Pancreas (tissue), 10 donors: Measurements from ENCODE around the gene PLVAP. TPM values are rescaled to one million over a fixed set of nuclear protein-coding genes. Genes with fewer than 3 reads are reported as not detected.
A peak's percentile ranks its signal among the peaks of the same experiment; 100 is the strongest.

Experiments used
- ATAC-seq, 4 donors: fragments of 200-7000 bp; cut with Tn5 transposase; one replicate each; pipeline versions ENCODE4 v1.8.0 to v1.9.1; 2020; ENCODE audit warnings: mild to moderate bottlenecking in 4 of 4, moderate library complexity in 4 of 4
- DNase-seq, 6 donors: peaks; one replicate each; pipeline ENCODE4 v3.0.0-alpha.2; 2020
- FAIRE-seq: peaks from 2 replicates; lab custom pipeline; 2012; peaks lifted over from hg19 to GRCh38; lab: Jason Lieb, UNC
- H3K27ac ChIP-seq, 4 donors: fragments of 200-600 bp; sonication (generic); 1 replicate in 3 of 4; 2 replicates in 1 of 4; pipeline versions ENCODE4 v1.5.0 to v1.8.0; 2020
- H3K27me3 ChIP-seq, 4 donors: fragments of 200-600 bp; one replicate each; pipeline ENCODE4 v1.8.0; 2021
- H3K36me3 ChIP-seq, 3 donors: fragments of 200-600 bp; sonication (generic) in 1 of 3; one replicate each; pipeline versions ENCODE4 v1.5.0 to v1.8.0; 2020 to 2021
- H3K4me1 ChIP-seq, 3 donors: fragments of 200-600 bp; one replicate each; pipeline ENCODE4 v1.8.0; 2021
- H3K4me3 ChIP-seq, 4 donors: fragments of 200-600 bp; sonication (generic) in 2 of 4; one replicate each; pipeline versions ENCODE4 v1.5.0 to v1.8.0; 2020 to 2021
- H3K9me3 ChIP-seq, 4 donors: fragments of 200-600 bp; one replicate each; pipeline ENCODE4 v1.8.0; 2021
- WGBS, 2 donors: extraction: QIAGEN DNeasy Blood & Tissue Kit; methylation state at CpG; one replicate each; pipeline ENCODE4 v1.1.7; 2013; 5-methylcytosine and 5-hydroxymethylcytosine counted together
- intact Hi-C, 3 donors: fragments of 100-400 bp; cut with DNase I; formaldehyde crosslinking; loops; one replicate each; pipeline versions ENCODE4 v1.11.1 to v1.14.2; 2022
- polyA plus RNA-seq, 2 donors: library from polyadenylated mRNA; stranded (reverse); fragments of 200-250 nt; gene quantifications; one replicate each; pipeline ENCODE4 v1.2.3, GENCODE V29; 2013
- total RNA-seq, 6 donors: library from RNA; stranded (reverse); fragmentation: NEBNext Ultra II Directional in 4 of 6; extraction: Animal tissue kit (Norgen Biotek cat#: 25700) in 4 of 6; gene quantifications; one replicate each; pipeline versions ENCODE4 v1.2.1 to v1.2.4, GENCODE V29; 2021 to 2023
- TF ChIP-seq, protein P1 (sequence below), 4 donors: fragments of 200-600 bp; sonication (generic) in 3 of 4; IDR thresholded peaks; one replicate each; pipeline versions ENCODE4 v1.5.0 to v1.8.0; 2021; ENCODE audit warnings: antibody characterized with exemption in 4 of 4
- donor health status: healthy with polysubstance abuse.
- donor health status: DM: no; HTN: no; CAD: no; lungs with moderate emphysema.
- donor health status: DM: no; HTN: no; CAD: no.
- donor health status: control.
- donor health status: control.
- donor health status: Bipolar disorder and iron deficiency.
- donor health status: DM: yes; HTN: yes; CAD: no.
- donor health status: DM: no; HTN: no; CAD: no.
- donor health status: DM: no; HTN: no; CAD: no.
- donor health status: DM: yes; HTN: yes; CAD: no.

Gene PLVAP
- total and polyA plus RNA-seq, 8 donors: 32.0 to 87.6 (median 69.1) TPM

DNA sequence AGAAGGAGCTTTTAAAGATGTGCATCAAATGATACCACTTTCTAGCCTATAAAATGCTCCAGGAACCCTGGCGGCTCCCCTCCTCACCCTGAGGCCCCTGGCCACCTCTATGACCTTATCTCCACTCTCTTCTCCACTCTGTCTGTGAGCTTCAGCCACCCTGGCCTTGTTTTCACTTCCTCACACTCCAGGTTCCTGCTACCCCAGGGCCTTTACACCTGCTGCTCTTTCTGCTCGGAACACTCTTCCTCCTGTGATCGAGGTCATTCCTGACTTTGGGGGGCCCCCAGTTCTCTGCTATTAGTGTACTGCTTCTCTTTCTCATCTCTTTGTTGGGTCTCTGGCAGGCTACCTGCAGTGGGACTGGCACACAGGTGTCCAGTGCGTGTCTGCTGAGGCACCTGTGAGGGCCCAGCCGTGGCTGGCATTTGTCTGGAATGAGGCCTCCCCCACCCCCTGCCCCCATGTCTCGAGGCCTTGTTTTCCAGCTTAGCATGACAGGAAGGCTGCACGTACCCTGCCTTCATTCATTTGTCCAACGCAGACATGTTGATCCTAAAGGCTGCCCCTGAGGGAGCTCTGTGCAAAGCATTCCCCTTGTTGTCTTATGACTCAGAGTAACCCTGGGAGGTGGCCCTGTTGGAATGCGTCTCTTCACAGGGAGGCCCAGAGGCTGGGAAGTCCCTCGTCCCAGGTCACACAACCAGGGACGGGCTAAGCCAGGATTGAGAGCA lies 65.5 kb downstream of the PLVAP start:
- DNase-seq (no peak), ATAC-seq (peak in 1 of 4 donors; percentile 12), FAIRE-seq (no peak)
- H3K27me3 ChIP-seq: no peaks in the 10 kb centered on the region
- TF ChIP-seq, protein P1, sequence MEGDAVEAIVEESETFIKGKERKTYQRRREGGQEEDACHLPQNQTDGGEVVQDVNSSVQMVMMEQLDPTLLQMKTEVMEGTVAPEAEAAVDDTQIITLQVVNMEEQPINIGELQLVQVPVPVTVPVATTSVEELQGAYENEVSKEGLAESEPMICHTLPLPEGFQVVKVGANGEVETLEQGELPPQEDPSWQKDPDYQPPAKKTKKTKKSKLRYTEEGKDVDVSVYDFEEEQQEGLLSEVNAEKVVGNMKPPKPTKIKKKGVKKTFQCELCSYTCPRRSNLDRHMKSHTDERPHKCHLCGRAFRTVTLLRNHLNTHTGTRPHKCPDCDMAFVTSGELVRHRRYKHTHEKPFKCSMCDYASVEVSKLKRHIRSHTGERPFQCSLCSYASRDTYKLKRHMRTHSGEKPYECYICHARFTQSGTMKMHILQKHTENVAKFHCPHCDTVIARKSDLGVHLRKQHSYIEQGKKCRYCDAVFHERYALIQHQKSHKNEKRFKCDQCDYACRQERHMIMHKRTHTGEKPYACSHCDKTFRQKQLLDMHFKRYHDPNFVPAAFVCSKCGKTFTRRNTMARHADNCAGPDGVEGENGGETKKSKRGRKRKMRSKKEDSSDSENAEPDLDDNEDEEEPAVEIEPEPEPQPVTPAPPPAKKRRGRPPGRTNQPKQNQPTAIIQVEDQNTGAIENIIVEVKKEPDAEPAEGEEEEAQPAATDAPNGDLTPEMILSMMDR (IDR thresholded peaks at IDR 0.05): no peak
- H3K9me3 ChIP-seq: no peaks in the 10 kb centered on the region
- WGBS, 2 donors: 73 to 78% methylated on average over 11 of the region's 11 CpGs
- H3K4me3 ChIP-seq: no peak overlapping the region
- peaks cover 0 to 13% (median 6%) of the 10 kb centered on the region in 3 donors for H3K36me3 ChIP-seq
- H3K27ac ChIP-seq: peak overlapping the region in 2 of 4 donors; percentile 55 to 60
- peaks cover 0 to 7% (median 5%) of the 10 kb centered on the region in 3 donors for H3K4me1 ChIP-seq
- intact Hi-C loops: no loop called here

GRCh38 chr19:17309965-17310461 lies 67.1 kb downstream of the PLVAP start:
- TF ChIP-seq, protein P1 (IDR thresholded peaks at IDR 0.05): no peak
- Histone ChIP-seq H3K27ac (peak overlapping the region in 2 of 4 donors; percentile 55), H3K36me3 (peaks cover 0 to 9% (median 6%) of the 10 kb centered on the region in 3 donors), H3K27me3 (no peaks in the 10 kb centered on the region), H3K4me3 (peak overlapping the region; percentile 61 to 91 (median 76)), H3K4me1 (peaks cover 0 to 13% (median 8%) of the 10 kb centered on the region in 3 donors), H3K9me3 (no peaks in the 10 kb centered on the region)
- ATAC-seq (no peak), FAIRE-seq (no peak), DNase-seq (no peak)
- intact Hi-C loops: no loop called here
- WGBS, 2 donors: 4 to 5% methylated on average over 23 of the region's 23 CpGs

DNA sequence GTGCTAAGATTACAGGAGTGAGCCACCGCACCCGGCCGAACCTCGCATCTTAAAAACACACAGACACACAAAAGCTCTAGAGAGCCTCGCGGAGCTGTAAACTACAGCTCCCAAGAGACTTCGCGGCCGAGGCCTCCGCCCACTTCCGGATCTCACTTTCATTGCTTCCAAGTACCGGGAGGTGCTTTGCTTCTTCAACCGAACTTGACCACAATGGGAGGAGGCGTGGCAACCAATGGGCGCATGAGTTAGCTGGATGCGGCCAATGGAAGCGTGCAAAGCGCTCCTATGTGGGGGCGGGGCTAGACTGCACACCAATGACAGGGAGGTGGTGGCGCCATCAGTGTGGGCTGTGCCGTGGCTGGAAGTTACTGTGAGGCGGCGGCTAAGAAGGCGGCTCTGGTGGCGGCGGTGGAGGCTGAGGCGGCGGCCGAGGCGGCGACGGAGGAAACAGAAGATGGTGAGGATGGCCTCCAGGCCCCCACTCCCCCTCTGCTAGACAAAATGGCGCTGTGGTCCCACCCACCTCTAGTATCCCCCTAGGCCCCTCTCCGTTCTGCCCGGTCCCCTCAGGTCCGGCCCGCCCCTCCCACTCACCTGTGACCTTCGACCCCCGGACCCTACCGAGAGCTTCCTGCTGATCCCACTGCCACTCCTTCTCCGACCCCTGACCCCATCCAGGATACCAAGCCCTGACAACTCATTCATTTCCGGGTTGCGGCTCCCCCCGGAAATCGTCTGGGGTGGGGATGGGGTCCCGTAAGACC lies 67.8 kb downstream of the PLVAP start, which contains the start of gene DDA1:
Gene DDA1 (plus strand): TSS at position 366 of the 767 bp plus-strand sequence. CDS start 92 bp downstream, at position 458.
- intact Hi-C loops: no loop called here
- TF ChIP-seq, protein P1 (IDR thresholded peaks at IDR 0.05): no peak
- no peaks in the 10 kb centered on the region for H3K27me3 ChIP-seq

GRCh38 chr19:17307876-17308377 lies 69.2 kb downstream of the PLVAP start:
- Histone ChIP-seq H3K9me3 (no peaks in the 10 kb centered on the region), H3K27me3 (no peaks in the 10 kb centered on the region), H3K4me3 (no peak overlapping the region), H3K36me3 (no peaks in the 10 kb centered on the region), H3K27ac (no peak overlapping the region), H3K4me1 (peaks cover 5 to 29% (median 17%) of the 10 kb centered on the region in 3 donors)
- intact Hi-C loops: no loop called here
- TF ChIP-seq, protein P1 (IDR thresholded peaks at IDR 0.05): no peak
- WGBS, 2 donors: 83 to 92% methylated on average over 8 of the region's 8 CpGs
- no peak for FAIRE-seq
- no peak for DNase-seq
- ATAC-seq: no peak

More for the DNA sequence above, 67.8 kb downstream of the PLVAP start, which contains the start of gene DDA1:
- Histone ChIP-seq H3K4me3 (peak within 1 kb of the TSS; percentile 61 to 91 (median 76)), H3K9me3 (no peaks in the 10 kb centered on the region), H3K27ac (peak within 1 kb of the TSS in 2 of 4 donors; percentile 55), H3K36me3 (peaks cover 0 to 5% (median 2%) of the 10 kb centered on the region in 3 donors), H3K4me1 (peaks cover 3 to 19% (median 8%) of the 10 kb centered on the region in 3 donors)
- 0% methylated on average over 43 to 46 of the region's 46 CpGs for WGBS, 2 donors
- DNase-seq (peak; percentile 89 to 100 (median 99)), ATAC-seq (peak; percentile 73 to 85 (median 81)), FAIRE-seq (peak; percentile 98)
